Progenitor cell of endocrine pancreas (in vitro differentiated cells): ENCODE measurements around the gene TMEM151A. TPM values are rescaled to one million over a fixed set of nuclear protein-coding genes. Genes with fewer than 3 reads are reported as not detected.

Source experiments
- DNase-seq: peaks from one replicate; pipeline ENCODE4 v3.0.0; 2021; ENCODE audit warnings: low spot score; ENCODE audit not compliant: unreplicated experiment
- H3K27ac Mint-ChIP-seq: 2 replicates; pipeline ENCODE4 v1.8.0; 2021; ENCODE audit warnings: mild to moderate bottlenecking, moderate library complexity, mixed read lengths
- H3K27me3 Mint-ChIP-seq: 2 replicates; pipeline ENCODE4 v1.8.0; 2021; ENCODE audit warnings: mixed read lengths
- H3K36me3 Mint-ChIP-seq: 2 replicates; pipeline ENCODE4 v1.8.0; 2022; ENCODE audit warnings: mixed read lengths; ENCODE audit not compliant: insufficient read depth
- H3K4me1 Mint-ChIP-seq: 2 replicates; pipeline ENCODE4 v1.8.0; 2021; ENCODE audit warnings: low read depth, mixed read lengths
- H3K4me3 Mint-ChIP-seq: 2 replicates; pipeline ENCODE4 v1.8.0; 2021; ENCODE audit warnings: low read depth, mild to moderate bottlenecking, moderate library complexity, mixed read lengths
- H3K9me3 Mint-ChIP-seq: 2 replicates; pipeline ENCODE4 v1.8.0; 2021; ENCODE audit warnings: low read depth, mixed read lengths
- total RNA-seq: library from RNA; stranded (reverse); gene quantifications from 2 replicates; pipeline ENCODE4 v1.2.1, GENCODE V29; 2021
- TF ChIP-seq, protein P1 (sequence below): fragments of 200-600 bp; sonication (generic); IDR thresholded peaks from one replicate; pipeline ENCODE4 v1.5.0; 2021; ENCODE audit warnings: antibody characterized with exemption, mild to moderate bottlenecking; ENCODE audit not compliant: unreplicated experiment

Gene TMEM151A
- total RNA-seq, 1 donor from 2014 or later = 0.57 TPM

DNA sequence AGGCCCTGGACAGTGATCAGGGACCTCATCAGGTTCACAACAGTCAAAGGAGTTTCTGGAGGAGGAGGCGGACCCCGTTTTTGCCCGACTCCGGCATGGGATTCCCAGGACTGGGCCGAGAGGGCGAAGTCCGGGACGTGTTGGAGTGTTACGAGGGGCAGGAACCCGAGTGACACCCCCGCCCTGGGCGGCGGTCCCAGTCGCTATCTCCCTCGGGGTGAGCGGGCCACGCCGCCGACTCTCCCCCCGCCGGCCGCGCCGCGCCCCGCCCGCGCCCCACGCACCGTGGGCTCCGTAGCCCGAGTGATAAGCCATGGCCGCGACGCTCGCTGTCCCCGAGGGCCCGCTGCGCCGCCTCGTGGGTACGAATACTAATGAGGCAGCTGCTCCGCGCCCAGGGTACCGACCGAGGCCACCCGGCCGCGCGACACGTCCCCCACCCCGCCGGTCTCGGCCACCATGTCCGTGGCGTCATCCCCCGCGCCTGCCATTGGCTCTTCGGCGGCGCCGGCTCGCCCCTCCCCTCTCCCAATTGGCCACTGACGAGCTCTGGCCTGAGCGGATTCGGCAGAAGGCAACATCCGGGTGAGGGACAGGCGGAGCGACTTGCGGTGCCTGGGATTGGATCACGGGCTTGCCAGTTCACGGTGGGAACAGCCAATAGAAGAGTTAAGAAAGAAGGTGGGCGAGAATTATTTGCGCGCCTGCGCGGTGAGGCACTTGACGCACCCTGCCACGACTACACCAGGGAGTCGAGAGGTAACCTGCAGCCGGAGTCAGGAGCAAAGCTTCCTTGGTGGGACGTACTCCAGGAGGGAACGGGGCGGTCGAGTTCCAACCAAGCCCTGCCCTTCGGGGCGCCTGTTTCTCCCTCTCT lies 2.8 kb upstream of the TMEM151A start, which contains the start of gene YIF1A:
Gene YIF1A (minus strand): TSS at position 473 of the 877 bp plus-strand sequence. CDS start 158 bp downstream, at position 315.
- TF ChIP-seq, protein P1, sequence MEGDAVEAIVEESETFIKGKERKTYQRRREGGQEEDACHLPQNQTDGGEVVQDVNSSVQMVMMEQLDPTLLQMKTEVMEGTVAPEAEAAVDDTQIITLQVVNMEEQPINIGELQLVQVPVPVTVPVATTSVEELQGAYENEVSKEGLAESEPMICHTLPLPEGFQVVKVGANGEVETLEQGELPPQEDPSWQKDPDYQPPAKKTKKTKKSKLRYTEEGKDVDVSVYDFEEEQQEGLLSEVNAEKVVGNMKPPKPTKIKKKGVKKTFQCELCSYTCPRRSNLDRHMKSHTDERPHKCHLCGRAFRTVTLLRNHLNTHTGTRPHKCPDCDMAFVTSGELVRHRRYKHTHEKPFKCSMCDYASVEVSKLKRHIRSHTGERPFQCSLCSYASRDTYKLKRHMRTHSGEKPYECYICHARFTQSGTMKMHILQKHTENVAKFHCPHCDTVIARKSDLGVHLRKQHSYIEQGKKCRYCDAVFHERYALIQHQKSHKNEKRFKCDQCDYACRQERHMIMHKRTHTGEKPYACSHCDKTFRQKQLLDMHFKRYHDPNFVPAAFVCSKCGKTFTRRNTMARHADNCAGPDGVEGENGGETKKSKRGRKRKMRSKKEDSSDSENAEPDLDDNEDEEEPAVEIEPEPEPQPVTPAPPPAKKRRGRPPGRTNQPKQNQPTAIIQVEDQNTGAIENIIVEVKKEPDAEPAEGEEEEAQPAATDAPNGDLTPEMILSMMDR = peak; percentile 35
- no peaks in the 10 kb centered on the region for H3K36me3 Mint-ChIP-seq
- peak within 1 kb of the TSS; percentile 86 for H3K4me3 Mint-ChIP-seq
- peaks cover 22% of the 10 kb centered on the region for H3K27me3 Mint-ChIP-seq
- H3K9me3 Mint-ChIP-seq = no peaks in the 10 kb centered on the region
- DNase-seq = peak; percentile 96
- peak within 1 kb of the TSS; percentile 97 for H3K27ac Mint-ChIP-seq
- H3K4me1 Mint-ChIP-seq = peaks cover 20% of the 10 kb centered on the region

DNA sequence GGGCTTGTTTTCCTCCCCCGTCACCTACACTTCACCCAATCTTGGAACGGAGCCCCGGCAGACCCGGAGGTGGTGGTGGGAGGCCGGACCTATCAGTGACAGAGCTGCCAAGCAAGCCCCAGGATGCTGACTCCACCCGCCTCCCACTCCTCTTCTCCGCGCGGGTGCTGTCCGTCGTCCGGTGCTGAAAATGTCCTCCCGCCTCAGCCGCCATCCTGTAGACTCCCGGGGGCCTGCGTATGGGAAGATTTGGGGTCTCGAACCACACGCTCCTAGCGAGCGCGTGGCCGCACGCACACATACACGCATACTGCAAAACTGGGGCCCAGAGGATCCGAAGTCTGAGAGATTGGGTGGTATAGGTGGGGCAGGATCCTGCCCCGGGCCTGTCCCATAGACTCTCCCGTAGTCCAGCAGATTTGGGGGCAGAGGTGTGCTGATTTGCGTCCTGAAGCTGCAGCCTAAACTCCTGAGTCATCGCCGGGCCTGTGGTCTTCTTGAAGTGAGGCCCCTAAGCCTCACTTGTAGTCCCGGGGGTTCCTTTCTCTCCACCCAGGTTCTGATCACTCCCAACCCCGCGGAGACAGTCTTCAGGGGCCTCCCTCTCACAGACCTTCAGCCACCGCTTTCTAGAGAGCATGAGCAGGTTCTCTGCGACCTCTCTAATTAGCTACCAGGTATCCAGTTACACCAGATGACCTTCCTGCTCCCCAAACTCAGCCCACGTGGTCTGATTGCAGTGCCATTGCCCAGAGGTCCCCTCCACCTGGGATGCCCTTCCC lies 2.0 kb upstream of the TMEM151A start:
- H3K4me1 Mint-ChIP-seq = peaks cover 20% of the 10 kb centered on the region

DNA sequence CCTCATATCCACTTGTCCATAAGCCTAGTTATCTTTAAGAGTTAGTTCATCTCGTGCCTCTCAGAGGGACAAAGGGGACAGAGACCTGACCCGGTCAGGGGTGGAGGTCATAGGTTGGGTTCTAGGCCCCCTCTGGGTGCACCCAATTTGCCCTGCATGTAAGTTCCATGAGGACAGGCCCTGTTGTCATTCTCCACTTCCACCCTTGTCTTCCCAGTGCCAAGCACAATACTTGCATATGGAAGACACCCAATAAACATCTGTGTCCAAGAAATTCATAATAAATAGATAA lies 1.4 kb upstream of the TMEM151A start:
- no peaks in the 10 kb centered on the region for H3K9me3 Mint-ChIP-seq
- H3K4me1 Mint-ChIP-seq = peaks cover 20% of the 10 kb centered on the region
- H3K4me3 Mint-ChIP-seq = peak overlapping the region; percentile 86
- H3K27me3 Mint-ChIP-seq = peaks cover 24% of the 10 kb centered on the region
- H3K27ac Mint-ChIP-seq = no peak overlapping the region
- no peak for DNase-seq
- no peaks in the 10 kb centered on the region for H3K36me3 Mint-ChIP-seq
- TF ChIP-seq, protein P1 = no peak

More for the DNA sequence above, 2.0 kb upstream of the TMEM151A start:
- Mint-ChIP-seq H3K9me3 (no peaks in the 10 kb centered on the region), H3K27ac (peak overlapping the region; percentile 97), H3K36me3 (no peaks in the 10 kb centered on the region), H3K4me3 (peak overlapping the region; percentile 86), H3K27me3 (peaks cover 24% of the 10 kb centered on the region)
- DNase-seq = peak; percentile 74
- TF ChIP-seq, protein P1 = no peak

DNA sequence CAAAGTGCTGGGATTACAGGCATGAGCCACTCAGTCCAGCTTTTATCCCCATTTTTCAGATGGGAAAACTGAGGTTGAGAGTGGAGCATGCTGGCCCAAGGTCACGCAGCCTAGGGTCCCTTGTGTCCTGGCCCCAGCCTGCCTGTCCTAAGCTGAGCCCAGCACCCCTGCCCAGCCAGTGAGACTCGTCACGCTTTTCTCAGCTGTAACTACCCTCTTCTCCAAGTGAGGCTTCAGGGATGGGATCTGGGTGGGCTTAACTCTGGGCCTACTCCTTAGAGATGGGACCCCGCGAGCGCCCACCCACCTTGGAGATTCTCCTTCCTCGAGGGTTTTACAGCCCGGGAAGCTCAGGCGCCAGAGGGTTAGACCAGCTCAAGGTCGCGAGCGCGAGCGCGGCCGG lies 390 bp upstream of the TMEM151A start:
- H3K27me3 Mint-ChIP-seq = peaks cover 27% of the 10 kb centered on the region
- no peak overlapping the region for H3K27ac Mint-ChIP-seq

More for the DNA sequence above, 390 bp upstream of the TMEM151A start:
- H3K36me3 Mint-ChIP-seq = no peaks in the 10 kb centered on the region
- peaks cover 20% of the 10 kb centered on the region for H3K4me1 Mint-ChIP-seq
- H3K9me3 Mint-ChIP-seq = no peaks in the 10 kb centered on the region
- DNase-seq = no peak
- TF ChIP-seq, protein P1 = no peak
- no peak overlapping the region for H3K4me3 Mint-ChIP-seq
